Muscle of leg (tissue), 16 donors: Measurements from ENCODE around the gene FMR1NB. TPM values are rescaled to one million over a fixed set of nuclear protein-coding genes. Genes with fewer than 3 reads are reported as not detected.
A peak's percentile ranks its signal among the peaks of the same experiment; 100 is the strongest.

Experiments used
- DNase-seq: peaks from one replicate; pipeline ENCODE4 v3.0.0; 2013
- H3K27ac ChIP-seq: one replicate; pipeline ENCODE4 v1.5.1; 2013; ENCODE audit warnings: mild to moderate bottlenecking, low read length, control low read depth
- H3K27me3 ChIP-seq: one replicate; pipeline ENCODE4 v1.6.1; 2013; ENCODE audit warnings: low read length; ENCODE audit not compliant: control insufficient read depth, insufficient read depth
- H3K36me3 ChIP-seq: one replicate; pipeline ENCODE4 v1.6.1; 2013; ENCODE audit warnings: low read length; ENCODE audit not compliant: control insufficient read depth, insufficient read depth
- H3K4me1 ChIP-seq: one replicate; pipeline ENCODE4 v1.6.1; 2013; ENCODE audit warnings: low read length; ENCODE audit not compliant: control insufficient read depth, insufficient read depth
- H3K4me3 ChIP-seq: one replicate; pipeline ENCODE4 v1.5.1; 2013; ENCODE audit warnings: low read length, control low read depth
- H3K9me3 ChIP-seq: replicated peaks from 2 replicates; pipeline ENCODE4 v1.6.1; 2013; ENCODE audit warnings: low read depth, low read length; ENCODE audit not compliant: control insufficient read depth
- WGBS: methylation state at CpG from one replicate; pipeline ENCODE4 v1.1.5; 2013; ENCODE audit warnings: missing lambda C conversion rate; ENCODE audit not compliant: insufficient coverage; 5-methylcytosine and 5-hydroxymethylcytosine counted together
- long read RNA-seq, 11 donors: transcript quantifications; one replicate each; lab custom pipeline, GENCODE V29; 2026
- polyA plus RNA-seq, 8 donors: library from polyadenylated mRNA; unstranded; fragments of 120-200 nt; gene quantifications; one replicate each; pipeline versions ENCODE4 v1.2.1 to v1.2.3, GENCODE V29; 2013; ENCODE audit warnings: inconsistent platforms in 1 of 8, low replicate concordance in 1 of 8; ENCODE audit not compliant: insufficient read length in 8 of 8, insufficient read depth in 1 of 8
- total RNA-seq: library from RNA; stranded (reverse); fragments of 120-200 nt; gene quantifications from one replicate; pipeline ENCODE4 v1.2.4, GENCODE V29; 2013

Gene FMR1NB, protein sequence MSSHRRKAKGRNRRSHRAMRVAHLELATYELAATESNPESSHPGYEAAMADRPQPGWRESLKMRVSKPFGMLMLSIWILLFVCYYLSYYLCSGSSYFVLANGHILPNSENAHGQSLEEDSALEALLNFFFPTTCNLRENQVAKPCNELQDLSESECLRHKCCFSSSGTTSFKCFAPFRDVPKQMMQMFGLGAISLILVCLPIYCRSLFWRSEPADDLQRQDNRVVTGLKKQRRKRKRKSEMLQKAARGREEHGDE
- total RNA-seq (not detected), polyA plus RNA-seq (under 1 TPM in 2 of 8 donors, not detected in 6; 0.23 to 0.35 TPM)
- long read RNA-seq, donor 1 = 0 reads
- long read RNA-seq, donor 2 = 0 reads
- long read RNA-seq, donor 3 = 0 reads
- long read RNA-seq, donor 4 = 0 reads
- long read RNA-seq, donor 5 = 0 reads
- long read RNA-seq, donor 6 = 0 reads
- long read RNA-seq, donor 7 = 0 reads
- long read RNA-seq, donor 8 = 0 reads
- long read RNA-seq, donor 9 = 0 reads
- long read RNA-seq, donor 10 = 0 reads
- long read RNA-seq, donor 11 = 0 reads

DNA sequence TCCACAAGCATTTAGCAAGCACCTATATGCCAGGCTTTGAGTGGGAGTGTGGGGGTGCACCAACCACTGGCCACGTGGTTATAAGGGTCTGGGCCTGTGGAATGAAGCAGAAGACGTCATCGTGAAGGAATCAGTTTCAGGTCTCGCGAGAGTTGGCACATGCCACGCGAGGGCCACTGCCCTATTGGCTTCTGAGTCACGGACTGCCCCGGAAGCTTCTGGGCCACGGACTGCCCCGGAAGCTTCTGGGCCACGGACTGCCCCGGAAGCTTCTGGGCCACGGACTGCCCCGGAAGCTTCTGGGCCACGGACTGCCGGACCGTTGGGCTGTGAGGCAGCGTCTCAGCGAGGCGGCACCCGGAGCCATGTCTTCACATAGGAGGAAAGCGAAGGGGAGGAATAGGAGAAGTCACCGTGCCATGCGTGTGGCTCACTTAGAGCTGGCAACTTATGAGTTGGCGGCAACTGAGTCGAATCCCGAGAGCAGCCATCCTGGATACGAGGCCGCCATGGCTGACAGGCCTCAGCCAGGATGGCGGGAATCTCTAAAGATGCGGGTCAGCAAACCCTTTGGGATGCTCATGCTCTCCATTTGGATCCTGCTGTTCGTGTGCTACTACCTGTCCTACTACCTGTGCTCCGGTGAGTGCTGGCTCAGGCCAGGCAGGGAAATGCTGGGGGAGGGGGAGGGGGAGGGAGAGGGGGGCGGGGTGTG lies at the start of gene FMR1NB:
TSS of gene FMR1NB (plus strand) at position 300 of the 715 bp plus-strand sequence. CDS start at position 366, 66 bp downstream.
- no peak within 1 kb of the TSS for H3K4me3 ChIP-seq
- H3K36me3 ChIP-seq = no peaks in the 10 kb centered on the region
- DNase-seq = no peak
- H3K27ac ChIP-seq = no peak within 1 kb of the TSS
- H3K27me3 ChIP-seq = no peaks in the 10 kb centered on the region
- H3K4me1 ChIP-seq = no peaks in the 10 kb centered on the region
- 94% methylated on average over 32 of the region's 35 CpGs for WGBS
- H3K9me3 ChIP-seq = no peaks in the 10 kb centered on the region

DNA sequence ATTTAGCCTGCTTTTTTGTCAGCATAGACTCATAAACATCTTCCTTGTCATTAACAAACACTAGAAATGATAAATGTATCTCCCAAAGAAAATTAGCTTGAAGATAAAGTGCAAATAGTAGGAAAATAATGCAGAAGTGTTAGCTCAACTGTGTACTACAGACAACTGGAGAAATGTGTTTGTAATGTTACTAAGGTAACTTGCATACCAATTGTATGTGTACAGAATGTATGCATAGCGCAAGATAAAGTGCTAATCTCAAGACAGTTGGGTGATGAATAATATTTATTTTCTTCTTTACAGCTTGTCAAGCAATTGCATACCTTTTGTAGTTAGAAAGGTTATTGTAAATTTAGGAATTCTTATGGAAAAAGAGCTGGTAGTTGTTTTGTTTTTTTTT lies 47.3 kb upstream of the FMR1NB start:
- WGBS = no CpG with 5 or more reads among the region's 1 CpG
- DNase-seq = no peak
- Histone ChIP-seq H3K27ac (no peak overlapping the region), H3K4me3 (no peak overlapping the region), H3K36me3 (no peaks in the 10 kb centered on the region), H3K9me3 (no peaks in the 10 kb centered on the region), H3K4me1 (no peaks in the 10 kb centered on the region), H3K27me3 (no peaks in the 10 kb centered on the region)

DNA sequence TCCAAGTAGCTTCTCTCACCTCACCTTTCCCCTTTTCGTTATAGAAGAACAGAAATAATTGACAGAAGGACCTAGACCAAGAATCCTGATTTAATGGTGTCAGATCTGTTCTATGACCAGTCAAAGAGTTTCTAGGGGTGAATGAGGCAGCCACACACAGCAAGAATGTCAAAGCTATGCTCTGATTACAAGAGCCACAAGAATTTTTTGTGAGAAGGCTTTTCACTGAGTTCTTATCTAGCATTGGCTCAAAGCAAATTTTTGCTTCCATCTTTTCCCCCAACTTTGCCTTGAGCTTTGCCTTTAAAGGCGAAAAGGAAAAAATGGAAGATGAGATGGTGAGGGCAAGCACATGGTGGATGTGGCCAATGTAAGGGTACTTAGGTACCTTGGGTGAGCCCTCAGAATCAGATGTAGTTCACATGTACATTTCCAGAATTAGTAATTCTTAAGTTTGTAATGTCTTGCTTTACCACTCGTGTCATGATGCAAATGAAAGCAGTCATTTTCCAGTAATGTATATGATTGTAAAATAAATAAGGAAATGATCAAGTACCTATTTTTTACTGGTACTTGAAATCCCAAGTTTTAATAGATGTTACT lies 45.9 kb upstream of the FMR1NB start:
- H3K27me3 ChIP-seq = no peaks in the 10 kb centered on the region
- no peak overlapping the region for H3K4me3 ChIP-seq
- DNase-seq = no peak
- H3K4me1 ChIP-seq = no peaks in the 10 kb centered on the region
- WGBS = no CpG with 5 or more reads among the region's 3 CpGs
- H3K36me3 ChIP-seq = peaks cover 3% of the 10 kb centered on the region
- no peak overlapping the region for H3K27ac ChIP-seq
- no peaks in the 10 kb centered on the region for H3K9me3 ChIP-seq

DNA sequence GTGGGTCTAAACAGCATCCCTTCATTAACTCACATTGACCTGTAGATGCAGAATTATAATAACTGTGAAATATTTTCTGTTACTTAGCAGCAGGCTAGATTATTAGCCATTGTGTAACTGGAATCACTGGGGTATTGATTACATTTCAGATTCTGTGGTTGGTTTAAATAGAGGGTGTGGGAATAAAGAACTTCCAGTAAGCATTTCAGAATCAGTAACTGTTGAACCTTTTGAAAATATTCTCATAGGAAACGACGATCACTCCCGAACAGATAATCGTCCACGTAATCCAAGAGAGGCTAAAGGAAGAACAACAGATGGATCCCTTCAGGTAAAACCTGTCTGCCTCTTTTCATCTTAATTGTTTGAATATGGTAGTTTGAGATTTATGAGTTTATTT lies 35.9 kb upstream of the FMR1NB start:
- Histone ChIP-seq H3K9me3 (no peaks in the 10 kb centered on the region), H3K36me3 (peaks cover 12% of the 10 kb centered on the region), H3K27ac (no peak overlapping the region), H3K27me3 (no peaks in the 10 kb centered on the region), H3K4me1 (no peaks in the 10 kb centered on the region), H3K4me3 (no peak overlapping the region)
- no peak for DNase-seq
- WGBS = no CpG with 5 or more reads among the region's 5 CpGs

DNA sequence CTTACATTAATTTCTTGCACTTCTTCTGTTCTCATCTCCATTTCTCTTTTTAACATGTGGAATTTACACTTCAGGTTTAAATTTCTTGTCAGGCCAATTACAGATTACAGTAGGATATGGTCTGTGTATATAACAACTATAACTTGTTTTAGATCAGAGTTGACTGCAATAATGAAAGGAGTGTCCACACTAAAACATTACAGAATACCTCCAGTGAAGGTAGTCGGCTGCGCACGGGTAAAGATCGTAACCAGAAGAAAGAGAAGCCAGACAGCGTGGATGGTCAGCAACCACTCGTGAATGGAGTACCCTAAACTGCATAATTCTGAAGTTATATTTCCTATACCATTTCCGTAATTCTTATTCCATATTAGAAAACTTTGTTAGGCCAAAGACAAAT lies 32.6 kb upstream of the FMR1NB start:
- no peak overlapping the region for H3K4me3 ChIP-seq
- no peaks in the 10 kb centered on the region for H3K27me3 ChIP-seq
- WGBS = no CpG with 5 or more reads among the region's 7 CpGs
- no peaks in the 10 kb centered on the region for H3K4me1 ChIP-seq
- H3K36me3 ChIP-seq = peaks cover 7% of the 10 kb centered on the region
- no peak for DNase-seq
- no peak overlapping the region for H3K27ac ChIP-seq
- no peaks in the 10 kb centered on the region for H3K9me3 ChIP-seq

DNA sequence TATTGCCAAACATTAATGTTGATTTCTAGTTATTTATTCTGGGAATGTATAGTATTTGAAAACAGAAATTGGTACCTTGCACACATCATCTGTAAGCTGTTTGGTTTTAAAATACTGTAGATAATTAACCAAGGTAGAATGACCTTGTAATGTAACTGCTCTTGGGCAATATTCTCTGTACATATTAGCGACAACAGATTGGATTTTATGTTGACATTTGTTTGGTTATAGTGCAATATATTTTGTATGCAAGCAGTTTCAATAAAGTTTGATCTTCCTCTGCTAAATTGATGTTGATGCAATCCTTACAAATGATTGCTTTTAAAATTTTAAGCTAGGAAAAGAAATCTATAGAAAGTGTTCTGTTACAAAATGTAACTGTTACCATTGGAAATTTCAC lies 30.8 kb upstream of the FMR1NB start:
- Histone ChIP-seq H3K4me1 (no peaks in the 10 kb centered on the region), H3K27me3 (no peaks in the 10 kb centered on the region), H3K27ac (no peak overlapping the region), H3K9me3 (no peaks in the 10 kb centered on the region), H3K36me3 (peaks cover 3% of the 10 kb centered on the region), H3K4me3 (no peak overlapping the region)
- DNase-seq = no peak
- WGBS = no CpG with 5 or more reads among the region's 1 CpG

DNA sequence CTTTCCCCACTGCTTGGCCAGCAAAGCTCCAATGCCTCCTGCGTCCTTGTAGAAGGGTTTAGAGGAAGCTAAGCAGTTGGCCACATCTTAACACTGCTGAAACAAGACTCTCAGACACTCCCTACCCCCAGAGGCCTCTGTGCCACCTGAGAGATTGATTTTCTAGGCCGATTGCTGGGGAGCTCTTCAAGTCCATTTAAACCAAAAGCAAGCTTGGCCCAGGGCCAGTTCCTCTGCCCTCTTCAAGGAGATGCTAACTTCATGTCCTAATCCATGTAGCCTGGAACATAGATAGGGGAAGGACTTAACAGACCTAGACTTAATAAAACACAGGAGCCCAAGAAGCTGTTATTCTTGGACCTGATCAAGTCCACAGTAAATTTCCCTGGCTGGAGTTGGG lies 27.2 kb upstream of the FMR1NB start:
- Histone ChIP-seq H3K4me3 (no peak overlapping the region), H3K4me1 (no peaks in the 10 kb centered on the region), H3K9me3 (no peaks in the 10 kb centered on the region), H3K27ac (no peak overlapping the region), H3K27me3 (no peaks in the 10 kb centered on the region), H3K36me3 (no peaks in the 10 kb centered on the region)
- peak; percentile 7 for DNase-seq
- no CpG with 5 or more reads among the region's 2 CpGs for WGBS

DNA sequence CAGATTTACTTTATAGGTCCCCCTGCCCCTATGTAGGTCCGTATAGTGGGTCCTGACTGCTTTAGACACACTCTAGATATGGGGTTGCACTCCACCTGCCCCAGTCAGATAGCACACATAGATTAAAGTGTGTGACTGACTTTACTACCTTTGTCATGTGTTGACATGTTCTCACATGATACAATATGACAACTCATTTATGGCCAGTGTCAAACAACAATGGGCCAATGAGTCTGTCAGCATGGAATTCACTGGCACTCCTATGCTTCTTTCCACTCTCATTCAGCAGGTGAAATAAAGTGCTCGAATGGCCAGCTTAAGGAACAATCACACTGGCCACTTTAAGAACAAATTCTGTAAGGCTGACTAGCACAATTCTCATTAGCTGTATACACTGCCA lies 23.8 kb upstream of the FMR1NB start:
- Histone ChIP-seq H3K27ac (no peak overlapping the region), H3K4me3 (no peak overlapping the region), H3K36me3 (no peaks in the 10 kb centered on the region), H3K4me1 (no peaks in the 10 kb centered on the region), H3K9me3 (no peaks in the 10 kb centered on the region), H3K27me3 (peaks cover 2% of the 10 kb centered on the region)
- WGBS = 57% methylated on average over 1 of the region's 2 CpGs
- no peak for DNase-seq

DNA sequence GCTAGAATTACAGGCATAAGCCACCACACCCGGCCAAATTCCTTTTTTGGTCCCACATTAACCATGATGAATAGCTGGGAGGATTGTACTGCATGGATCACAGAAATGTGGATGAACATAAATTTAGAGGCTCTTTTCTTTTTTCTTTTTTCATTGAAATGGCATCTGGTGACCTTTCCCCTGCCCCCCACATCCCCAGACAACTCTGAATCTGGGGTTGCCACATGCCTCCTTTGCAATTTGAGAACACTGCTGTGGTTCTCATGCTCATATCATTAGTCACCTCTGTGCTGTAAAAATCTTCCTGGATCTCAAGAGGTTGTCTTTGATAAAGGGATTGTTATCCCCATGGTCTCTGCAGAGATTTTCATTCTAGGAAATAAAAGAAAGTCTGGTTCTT lies 22.8 kb upstream of the FMR1NB start:
- no peaks in the 10 kb centered on the region for H3K9me3 ChIP-seq
- H3K4me3 ChIP-seq = no peak overlapping the region
- H3K4me1 ChIP-seq = no peaks in the 10 kb centered on the region
- WGBS = no CpG with 5 or more reads among the region's 1 CpG
- H3K27ac ChIP-seq = no peak overlapping the region
- peaks cover 2% of the 10 kb centered on the region for H3K27me3 ChIP-seq
- no peaks in the 10 kb centered on the region for H3K36me3 ChIP-seq
- DNase-seq = no peak

DNA sequence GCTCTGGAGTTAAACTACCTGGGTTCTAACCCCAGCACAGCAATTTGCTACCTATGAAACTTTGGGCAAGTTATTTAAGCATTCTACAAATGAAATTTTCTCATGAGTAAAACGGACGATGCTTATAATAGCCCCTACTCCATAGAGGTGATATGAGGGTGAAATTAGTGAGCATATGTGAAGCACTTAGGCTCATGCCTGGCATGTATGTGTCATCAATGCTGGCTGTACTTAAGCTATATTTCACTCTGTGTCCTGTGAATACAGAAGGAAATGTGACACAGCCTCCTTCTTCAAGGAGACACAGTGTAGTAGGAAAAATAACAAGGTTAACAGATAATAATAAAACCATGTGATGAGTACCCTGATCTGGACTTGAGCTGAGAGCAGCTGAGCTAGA lies 20.4 kb upstream of the FMR1NB start:
- H3K36me3 ChIP-seq = no peaks in the 10 kb centered on the region
- H3K9me3 ChIP-seq = no peaks in the 10 kb centered on the region
- H3K4me3 ChIP-seq = no peak overlapping the region
- WGBS = no CpG with 5 or more reads among the region's 2 CpGs
- H3K27ac ChIP-seq = no peak overlapping the region
- no peak for DNase-seq
- peaks cover 2% of the 10 kb centered on the region for H3K27me3 ChIP-seq
- no peaks in the 10 kb centered on the region for H3K4me1 ChIP-seq
